Measurements from ENCODE around the gene SYT12.

The SYT12 gene

GRCh38 chr11:67079065-67079705, 56.3 kb downstream of the SYT12 start:
- Histone ChIP-seq H3K27ac (peak overlapping the region; percentile 99), H3K4me3 (ENCODE audit: low read depth, low read length) (no peak overlapping the region), H3K36me3 (no peaks in the 10 kb centered on the region), H3K9me3 (ENCODE audit: severe bottlenecking) (no peaks in the 10 kb centered on the region), H3K27me3 (ENCODE audit: insufficient read depth, low read depth, severe bottlenecking) (no peaks in the 10 kb centered on the region)
- no peak for DNase-seq
- TF ChIP-seq, protein P1, sequence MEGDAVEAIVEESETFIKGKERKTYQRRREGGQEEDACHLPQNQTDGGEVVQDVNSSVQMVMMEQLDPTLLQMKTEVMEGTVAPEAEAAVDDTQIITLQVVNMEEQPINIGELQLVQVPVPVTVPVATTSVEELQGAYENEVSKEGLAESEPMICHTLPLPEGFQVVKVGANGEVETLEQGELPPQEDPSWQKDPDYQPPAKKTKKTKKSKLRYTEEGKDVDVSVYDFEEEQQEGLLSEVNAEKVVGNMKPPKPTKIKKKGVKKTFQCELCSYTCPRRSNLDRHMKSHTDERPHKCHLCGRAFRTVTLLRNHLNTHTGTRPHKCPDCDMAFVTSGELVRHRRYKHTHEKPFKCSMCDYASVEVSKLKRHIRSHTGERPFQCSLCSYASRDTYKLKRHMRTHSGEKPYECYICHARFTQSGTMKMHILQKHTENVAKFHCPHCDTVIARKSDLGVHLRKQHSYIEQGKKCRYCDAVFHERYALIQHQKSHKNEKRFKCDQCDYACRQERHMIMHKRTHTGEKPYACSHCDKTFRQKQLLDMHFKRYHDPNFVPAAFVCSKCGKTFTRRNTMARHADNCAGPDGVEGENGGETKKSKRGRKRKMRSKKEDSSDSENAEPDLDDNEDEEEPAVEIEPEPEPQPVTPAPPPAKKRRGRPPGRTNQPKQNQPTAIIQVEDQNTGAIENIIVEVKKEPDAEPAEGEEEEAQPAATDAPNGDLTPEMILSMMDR (IDR thresholded peaks at IDR 0.05; ENCODE audit: low read depth, low read length), result no peak

- Histone ChIP-seq H3K36me3 (no peaks in the 10 kb centered on the region), H3K4me3 (ENCODE audit: low read depth, low read length) (no peak overlapping the region), H3K27me3 (ENCODE audit: insufficient read depth, low read depth, severe bottlenecking) (no peaks in the 10 kb centered on the region), H3K9me3 (ENCODE audit: severe bottlenecking) (no peaks in the 10 kb centered on the region), H3K27ac (no peak overlapping the region)
- DNase-seq, result peak; percentile 54
- TF ChIP-seq, protein P1 (IDR thresholded peaks at IDR 0.05; ENCODE audit: low read depth, low read length), result peak; percentile 18; the same call in 1 of the 2 replicates
Measured at GRCh38 chr11:67082071-67082791, 59.3 kb downstream of the SYT12 start.

DNA sequence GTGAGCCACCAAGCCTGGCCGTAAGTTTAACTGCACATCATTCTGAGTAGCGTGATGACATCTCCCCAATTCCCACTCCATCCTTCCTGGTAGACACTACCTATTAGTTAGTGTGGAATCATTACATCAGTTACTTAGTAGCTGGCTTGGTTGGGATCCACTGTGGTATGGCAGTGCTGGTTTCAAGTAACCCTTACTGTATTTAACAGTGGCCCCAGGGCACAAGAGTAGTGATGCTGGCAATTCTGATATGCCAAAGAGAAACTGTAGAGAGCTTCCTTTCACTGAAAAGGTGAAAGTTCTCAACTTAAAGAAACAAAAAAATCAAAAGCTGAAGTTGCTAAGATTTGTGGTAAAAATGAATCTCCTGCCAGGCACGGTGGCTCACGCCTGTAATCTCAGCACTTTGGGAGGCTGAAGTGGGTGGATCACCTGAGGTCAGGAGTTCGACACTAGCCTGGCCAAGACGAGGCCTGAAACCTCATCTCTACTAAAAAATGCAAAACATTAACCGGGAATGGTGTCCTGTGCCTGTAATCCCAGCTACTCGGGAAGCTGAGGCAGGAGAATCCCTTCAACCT, 60.9 kb downstream of the SYT12 start:
- no peak for DNase-seq
- Histone ChIP-seq H3K36me3 (no peaks in the 10 kb centered on the region), H3K27ac (no peak overlapping the region)

DNA sequence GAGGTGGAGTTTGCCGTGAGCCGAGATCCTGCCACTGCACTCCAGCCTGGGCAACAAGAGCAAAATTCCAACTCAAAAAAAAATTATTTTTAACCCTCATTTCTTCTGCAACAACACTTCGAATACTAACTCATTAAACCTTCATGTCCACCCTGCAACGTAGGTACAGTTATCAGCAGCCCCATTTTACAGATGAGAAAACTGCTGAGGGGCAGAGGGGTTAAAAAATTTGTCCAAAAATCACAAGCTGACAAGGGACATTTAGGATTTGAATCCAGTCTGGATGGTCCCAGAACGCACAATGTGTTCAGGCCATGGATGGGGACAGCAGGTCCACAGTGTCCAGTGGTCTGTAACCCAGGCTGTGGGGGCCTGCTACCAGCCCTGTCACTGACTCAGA, 62.7 kb downstream of the SYT12 start:
- DNase-seq, result no peak
- Histone ChIP-seq H3K9me3 (ENCODE audit: severe bottlenecking) (no peaks in the 10 kb centered on the region), H3K4me3 (ENCODE audit: low read depth, low read length) (no peak overlapping the region), H3K27me3 (ENCODE audit: insufficient read depth, low read depth, severe bottlenecking) (no peaks in the 10 kb centered on the region), H3K36me3 (no peaks in the 10 kb centered on the region), H3K27ac (no peak overlapping the region)
- TF ChIP-seq, protein P1 (IDR thresholded peaks at IDR 0.05; ENCODE audit: low read depth, low read length), result no peak

More for the DNA sequence above, 60.9 kb downstream of the SYT12 start:
- TF ChIP-seq, protein P1 (IDR thresholded peaks at IDR 0.05; ENCODE audit: low read depth, low read length), result no peak
- no peaks in the 10 kb centered on the region for H3K9me3 ChIP-seq (ENCODE audit: severe bottlenecking)
- no peaks in the 10 kb centered on the region for H3K27me3 ChIP-seq (ENCODE audit: insufficient read depth, low read depth, severe bottlenecking)
- no peak overlapping the region for H3K4me3 ChIP-seq (ENCODE audit: low read depth, low read length)

DNA sequence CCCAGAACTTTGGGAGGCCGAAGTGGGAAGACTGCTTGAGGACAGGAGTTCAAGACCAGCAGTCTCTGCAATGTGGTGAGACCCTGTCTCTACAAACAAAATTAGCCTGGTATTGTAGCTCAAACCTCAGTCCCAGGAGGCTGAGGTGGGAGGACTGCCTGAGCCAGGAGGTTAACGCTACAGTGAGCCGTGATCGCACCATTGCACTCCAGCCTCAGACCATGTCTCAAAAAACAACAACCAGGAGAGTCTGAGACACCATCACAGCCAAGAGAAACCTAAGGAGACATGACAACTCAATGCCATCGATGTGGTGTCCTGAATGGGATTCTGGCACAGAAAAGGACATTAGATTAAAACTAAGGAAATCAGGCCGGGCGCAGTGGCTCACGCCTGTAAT, 67.8 kb downstream of the SYT12 start:
- H3K27me3 ChIP-seq (ENCODE audit: insufficient read depth, low read depth, severe bottlenecking), result no peaks in the 10 kb centered on the region
- no peak overlapping the region for H3K27ac ChIP-seq
- DNase-seq, result no peak
- H3K9me3 ChIP-seq (ENCODE audit: severe bottlenecking), result no peaks in the 10 kb centered on the region
- H3K4me3 ChIP-seq (ENCODE audit: low read depth, low read length), result no peak overlapping the region
- no peaks in the 10 kb centered on the region for H3K36me3 ChIP-seq
- TF ChIP-seq, protein P1 (IDR thresholded peaks at IDR 0.05; ENCODE audit: low read depth, low read length), result no peak

All from WERI-Rb-1 (cell line).